PFSK-1 (cell line): ENCODE measurements around the gene STK17B.

Experiments
- FOXP2 ChIP-seq: optimal IDR thresholded peaks from 2 replicates; pipeline ENCODE3; 2011; ENCODE audit warnings: borderline replicate concordance, control low read depth, inconsistent platforms; ENCODE audit not compliant: insufficient read depth; ENCODE audit errors: extremely low read length, extremely low read depth
- POLR2AphosphoS5 ChIP-seq: IDR thresholded peaks from 2 replicates; pipeline ENCODE4 v1.6.1; 2012; ENCODE audit warnings: low read depth, mild to moderate bottlenecking, control low read depth, low read length, moderate library complexity
- REST ChIP-seq, 2 experiments: IDR thresholded peaks; 2 replicates each; pipeline versions ENCODE4 v1.6.1 to v1.8.0; 2011 to 2012; ENCODE audit warnings: low read depth in 2 of 2, low read length in 2 of 2, control low read depth in 1 of 2, inconsistent platforms in 1 of 2, mild to moderate bottlenecking in 1 of 2, moderate library complexity in 1 of 2; ENCODE audit not compliant: insufficient read depth in 1 of 2
- SIN3A ChIP-seq: IDR thresholded peaks from 2 replicates; pipeline ENCODE4 v1.6.1; 2012; ENCODE audit warnings: mild to moderate bottlenecking, low read length, moderate library complexity, borderline replicate concordance; ENCODE audit not compliant: insufficient read depth
- TAF1 ChIP-seq: IDR thresholded peaks from 2 replicates; pipeline ENCODE4 v1.6.1; 2012; ENCODE audit warnings: low read length, control low read depth, borderline replicate concordance; ENCODE audit not compliant: insufficient read depth

- TF ChIP-seq REST (IDR thresholded peaks at IDR 0.05; ENCODE audit: insufficient read depth in 1 of 2, low read depth in 2 of 2, low read length in 2 of 2): no peak
- no peak for TF ChIP-seq POLR2AphosphoS5
- TF ChIP-seq TAF1: no peak
- TF ChIP-seq SIN3A: no peak
- TF ChIP-seq FOXP2: no peak
Observed at GRCh38 chr2:196181484-196181883, 10.1 kb upstream of the STK17B start.
